DOHH2 (cell line): ENCODE data around the gene TNIP3.

Experiments
- H3F3A ChIP-seq: fragments of 200-600 bp; sonication (generic), shearing (Covaris generic); 2 replicates; pipeline ENCODE4 v1.6.0; 2016; ENCODE audit warnings: antibody characterized with exemption, mild to moderate bottlenecking; ENCODE audit not compliant: control insufficient read depth, insufficient read depth
- H3K27ac ChIP-seq: fragments of 200-600 bp; sonication (generic); 2 replicates; pipeline ENCODE4 v1.5.1; 2014; ENCODE audit warnings: low read depth, mild to moderate bottlenecking, low read length, moderate library complexity
- H3K27me3 ChIP-seq: fragments of 200-600 bp; sonication (generic); 2 replicates; pipeline ENCODE4 v1.6.1; 2014; ENCODE audit warnings: mild to moderate bottlenecking, low read length, mixed read lengths; ENCODE audit not compliant: control insufficient read depth
- H3K36me3 ChIP-seq: fragments of 200-600 bp; sonication (generic); 2 replicates; pipeline ENCODE4 v1.6.1; 2014; ENCODE audit warnings: mild to moderate bottlenecking, low read length, moderate library complexity, mixed read lengths; ENCODE audit not compliant: control insufficient read depth
- H3K4me1 ChIP-seq: fragments of 200-600 bp; sonication (generic); 2 replicates; pipeline ENCODE4 v1.6.1; 2014; ENCODE audit warnings: mild to moderate bottlenecking, low read length, mixed read lengths; ENCODE audit not compliant: control insufficient read depth
- H3K4me2 ChIP-seq: fragments of 200-600 bp; sonication (generic); 2 replicates; pipeline ENCODE4 v1.6.0; 2014; ENCODE audit warnings: mild to moderate bottlenecking, low read length, moderate library complexity
- H3K4me3 ChIP-seq: fragments of 200-600 bp; sonication (generic); 2 replicates; pipeline ENCODE4 v1.5.1; 2014; ENCODE audit warnings: mild to moderate bottlenecking, low read length, mixed read lengths
- H3K79me2 ChIP-seq: fragments of 200-600 bp; sonication (generic); 2 replicates; pipeline ENCODE4 v1.6.1; 2014; ENCODE audit warnings: mild to moderate bottlenecking, low read length, mixed read lengths; ENCODE audit not compliant: control insufficient read depth
- H3K9me2 ChIP-seq: fragments of 200-600 bp; sonication (generic); replicated peaks from 2 replicates; pipeline ENCODE4 v1.6.1; 2014; ENCODE audit warnings: mild to moderate bottlenecking, low read length, mixed read lengths; ENCODE audit not compliant: control insufficient read depth
- H3K9me3 ChIP-seq: fragments of 200-600 bp; sonication (generic); 2 replicates; pipeline ENCODE4 v1.6.1; 2014; ENCODE audit warnings: antibody characterized with exemption, low read length, mixed read lengths; ENCODE audit not compliant: control insufficient read depth, insufficient read depth
- H4K20me1 ChIP-seq: fragments of 200-600 bp; sonication (generic); 2 replicates; pipeline ENCODE4 v1.6.0; 2014; ENCODE audit warnings: low read depth, mild to moderate bottlenecking, antibody characterized with exemption, low read length, moderate library complexity; ENCODE audit not compliant: control insufficient read depth, insufficient read depth
- CTCF ChIP-seq: fragments of 200-600 bp; sonication (generic); IDR thresholded peaks from one replicate; pipeline ENCODE4 v1.5.1; 2014; ENCODE audit warnings: antibody characterized with exemption, mild to moderate bottlenecking, low read depth, low read length; ENCODE audit not compliant: poor library complexity, severe bottlenecking
- EZH2phosphoT487 ChIP-seq: fragments of 200-600 bp; sonication (generic); IDR thresholded peaks from 2 replicates; pipeline ENCODE4 v1.6.1; 2017; ENCODE audit warnings: borderline replicate concordance, mild to moderate bottlenecking, antibody characterized with exemption, low read length, moderate library complexity, mixed read lengths

Gene TNIP3

GRCh38 chr4:121148000-121148399, 16.1 kb downstream of the TNIP3 start:
- no peaks in the 10 kb centered on the region for H3K27me3 ChIP-seq
- no peaks in the 10 kb centered on the region for H3K79me2 ChIP-seq
- H3K27ac ChIP-seq: no peak overlapping the region
- H3K9me2 ChIP-seq: no peaks in the 10 kb centered on the region
- H4K20me1 ChIP-seq: no peaks in the 10 kb centered on the region
- H3F3A ChIP-seq: no peaks in the 10 kb centered on the region
- no peak overlapping the region for H3K4me3 ChIP-seq
- no peaks in the 10 kb centered on the region for H3K4me1 ChIP-seq
- no peaks in the 10 kb centered on the region for H3K36me3 ChIP-seq
- TF ChIP-seq CTCF (no peak), EZH2phosphoT487 (no peak)
- no peaks in the 10 kb centered on the region for H3K9me3 ChIP-seq
- H3K4me2 ChIP-seq: no peak overlapping the region

GRCh38 chr4:121146530-121146929, 17.6 kb downstream of the TNIP3 start:
- no peaks in the 10 kb centered on the region for H3F3A ChIP-seq
- no peak overlapping the region for H3K4me3 ChIP-seq
- H3K27ac ChIP-seq: no peak overlapping the region
- no peak for TF ChIP-seq CTCF
- TF ChIP-seq EZH2phosphoT487: no peak
- no peaks in the 10 kb centered on the region for H4K20me1 ChIP-seq
- no peak overlapping the region for H3K4me2 ChIP-seq
- H3K9me3 ChIP-seq: no peaks in the 10 kb centered on the region
- H3K9me2 ChIP-seq: no peaks in the 10 kb centered on the region
- no peaks in the 10 kb centered on the region for H3K27me3 ChIP-seq
- H3K36me3 ChIP-seq: no peaks in the 10 kb centered on the region
- H3K79me2 ChIP-seq: no peaks in the 10 kb centered on the region
- H3K4me1 ChIP-seq: no peaks in the 10 kb centered on the region

- Histone ChIP-seq H3F3A (no peaks in the 10 kb centered on the region), H3K27me3 (no peaks in the 10 kb centered on the region), H3K36me3 (no peaks in the 10 kb centered on the region), H3K9me2 (no peaks in the 10 kb centered on the region), H3K27ac (no peak overlapping the region), H3K9me3 (no peaks in the 10 kb centered on the region), H3K4me1 (no peaks in the 10 kb centered on the region), H3K4me3 (no peak overlapping the region), H3K4me2 (no peak overlapping the region), H4K20me1 (no peaks in the 10 kb centered on the region), H3K79me2 (no peaks in the 10 kb centered on the region)
- TF ChIP-seq EZH2phosphoT487: no peak
These were observed 18.7 kb downstream of the TNIP3 start for GRCh38 chr4:121145430-121145829.

GRCh38 chr4:121144021-121144420, 20.1 kb downstream of the TNIP3 start:
- no peaks in the 10 kb centered on the region for H4K20me1 ChIP-seq
- H3K9me2 ChIP-seq: no peaks in the 10 kb centered on the region
- no peaks in the 10 kb centered on the region for H3K36me3 ChIP-seq
- H3K9me3 ChIP-seq: no peaks in the 10 kb centered on the region
- H3F3A ChIP-seq: no peaks in the 10 kb centered on the region
- TF ChIP-seq EZH2phosphoT487 (no peak), CTCF (no peak)
- no peak overlapping the region for H3K4me3 ChIP-seq
- no peaks in the 10 kb centered on the region for H3K27me3 ChIP-seq
- H3K4me2 ChIP-seq: no peak overlapping the region
- H3K4me1 ChIP-seq: peaks cover 3% of the 10 kb centered on the region; the same call in 1 of the 2 replicates
- no peak overlapping the region for H3K27ac ChIP-seq
- H3K79me2 ChIP-seq: no peaks in the 10 kb centered on the region
